ENCODE measurements around the gene TOP1.

TOP1 gene

GRCh38 chr20:41031243-41031619 lies 2.6 kb downstream of the TOP1 start:
- DNase-seq (ENCODE audit: low read depth): no peak
- no peak overlapping the region; the same call in 1 of the 2 replicates for H3K4me3 ChIP-seq (ENCODE audit: control insufficient read depth, low read depth, low read length)
- no peak for TF ChIP-seq CTCF (IDR thresholded peaks at IDR 0.05; ENCODE audit: control insufficient read depth, insufficient read depth, low read depth, low read length, missing control alignments)

DNA sequence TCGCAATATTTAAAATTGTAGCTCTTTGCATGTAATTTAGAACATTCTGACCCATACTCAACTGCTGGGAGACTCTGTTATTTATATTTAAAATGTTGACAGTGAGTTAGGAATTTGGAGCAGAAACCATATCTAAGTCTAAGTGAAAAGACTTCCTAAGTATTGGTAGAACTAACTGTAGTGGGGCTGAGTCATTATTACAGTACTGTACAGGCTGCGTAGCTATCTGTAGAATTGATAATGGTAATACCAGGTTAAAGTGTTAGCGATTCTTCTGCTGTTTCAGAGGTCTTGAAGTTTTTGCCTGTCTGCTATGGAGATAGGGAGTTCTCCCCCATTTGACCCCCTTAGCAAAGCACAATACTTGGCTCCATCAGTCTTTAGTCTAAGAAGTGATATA lies 3.6 kb downstream of the TOP1 start:
- TF ChIP-seq CTCF (IDR thresholded peaks at IDR 0.05; ENCODE audit: control insufficient read depth, insufficient read depth, low read depth, low read length, missing control alignments): no peak
- DNase-seq (ENCODE audit: low read depth): no peak
- no peak overlapping the region for H3K4me3 ChIP-seq (ENCODE audit: control insufficient read depth, low read depth, low read length)

- no peak for DNase-seq (ENCODE audit: low read depth)
- H3K4me3 ChIP-seq (ENCODE audit: control insufficient read depth, low read depth, low read length): no peak overlapping the region
- no peak for TF ChIP-seq CTCF (IDR thresholded peaks at IDR 0.05; ENCODE audit: control insufficient read depth, insufficient read depth, low read depth, low read length, missing control alignments)
Measured at GRCh38 chr20:41034239-41034638, 5.6 kb downstream of the TOP1 start.

DNA sequence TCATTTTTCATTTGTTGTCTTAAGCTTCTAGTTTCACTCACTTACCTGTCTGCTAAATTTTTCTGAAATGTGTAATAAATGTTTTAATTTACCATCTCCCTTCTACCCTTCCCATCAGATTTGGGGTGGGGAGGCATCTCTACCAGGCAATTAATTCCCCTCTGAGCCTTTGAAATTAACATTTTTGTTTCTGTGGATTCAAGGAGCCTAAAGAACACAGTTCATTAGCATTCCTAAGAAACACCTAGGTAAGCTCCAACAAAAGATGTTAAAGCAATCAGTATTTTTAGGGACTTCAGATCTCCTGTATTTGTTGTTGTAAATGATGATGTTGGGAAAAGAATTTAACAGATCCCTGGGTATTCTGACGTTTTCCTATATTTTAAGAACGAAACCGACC lies 6.6 kb downstream of the TOP1 start:
- no peak overlapping the region for H3K4me3 ChIP-seq (ENCODE audit: control insufficient read depth, low read depth, low read length)
- no peak for TF ChIP-seq CTCF (IDR thresholded peaks at IDR 0.05; ENCODE audit: control insufficient read depth, insufficient read depth, low read depth, low read length, missing control alignments)
- no peak for DNase-seq (ENCODE audit: low read depth)

DNA sequence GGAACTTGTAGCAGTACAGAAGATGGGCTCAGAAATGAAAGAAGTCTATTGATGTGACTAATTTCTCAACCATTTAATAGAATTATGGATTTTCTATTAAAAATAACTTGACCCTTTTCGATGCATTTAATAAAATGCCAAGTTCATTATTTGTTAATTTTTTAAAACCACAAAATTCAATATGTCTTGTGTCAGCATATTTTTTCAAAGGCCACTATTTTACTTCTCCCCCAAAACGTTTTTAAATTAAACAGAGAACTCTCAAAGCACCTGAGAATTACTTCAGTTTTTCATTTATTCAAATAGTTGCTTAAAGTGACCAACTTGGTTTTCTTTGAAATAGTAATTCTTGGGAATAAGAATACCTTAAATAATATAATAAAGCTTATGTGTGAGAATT lies 8.6 kb downstream of the TOP1 start:
- DNase-seq (ENCODE audit: low read depth): no peak
- no peak overlapping the region for H3K4me3 ChIP-seq (ENCODE audit: control insufficient read depth, low read depth, low read length)
- TF ChIP-seq CTCF (IDR thresholded peaks at IDR 0.05; ENCODE audit: control insufficient read depth, insufficient read depth, low read depth, low read length, missing control alignments): no peak

DNA sequence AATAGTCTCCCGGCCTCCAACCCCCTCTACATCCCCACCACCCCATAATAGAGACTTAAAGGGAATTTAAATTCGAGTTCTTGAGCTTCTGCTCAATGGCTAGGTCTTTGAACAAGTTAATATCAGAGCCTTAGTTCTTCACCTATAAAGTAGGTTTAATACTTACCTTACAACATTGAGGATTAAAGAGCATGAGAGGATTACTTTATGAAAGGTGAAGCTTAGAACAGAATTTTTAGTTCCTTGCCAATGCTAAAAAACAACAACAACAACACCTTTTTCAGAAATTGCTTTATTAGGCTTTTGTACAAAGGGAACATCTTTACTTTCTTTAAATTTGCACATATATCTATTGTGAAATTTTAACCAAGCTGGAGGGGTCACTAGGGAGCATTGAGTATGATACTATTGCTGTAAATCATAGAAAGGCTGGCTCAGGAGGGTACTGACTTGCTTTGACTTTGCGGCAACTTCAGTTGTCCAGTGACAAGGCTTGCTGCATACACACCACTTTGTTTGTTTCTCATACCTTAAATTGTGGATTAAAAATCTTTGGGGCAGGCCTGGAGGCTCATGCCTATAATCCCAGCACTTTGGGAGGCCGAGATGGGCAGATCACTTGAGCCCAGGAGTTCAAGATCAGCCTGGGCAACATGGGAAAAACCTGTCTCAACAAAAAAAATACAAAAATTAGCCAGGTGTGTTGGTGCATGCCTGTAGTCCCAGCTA lies 9.7 kb downstream of the TOP1 start:
- TF ChIP-seq CTCF (IDR thresholded peaks at IDR 0.05; ENCODE audit: control insufficient read depth, insufficient read depth, low read depth, low read length, missing control alignments): no peak
- H3K4me3 ChIP-seq (ENCODE audit: control insufficient read depth, low read depth, low read length): no peak overlapping the region
- no peak for DNase-seq (ENCODE audit: low read depth)
